Activated naive CD4-positive, alpha-beta T cell treated with anti-CD3 and anti-CD28 coated beads for 36 hours (primary cell): ENCODE measurements around the gene DLG2. TPM values are rescaled to one million over a fixed set of nuclear protein-coding genes. Genes with fewer than 3 reads are reported as not detected.

Source experiments
- CTCF ChIA-PET: fragments of 350-600 bp; sonication (Branson Sonifier 250); formaldehyde crosslinking; loops from one replicate; lab custom pipeline; 2021; ENCODE audit warnings: antibody characterized with exemption; lab: Charles Lee
- DNase-seq: peaks from one replicate; pipeline ENCODE4 v3.0.0-alpha.2; 2020
- H3K27ac Mint-ChIP-seq: one replicate; pipeline ENCODE4 v1.8.0; 2021; ENCODE audit warnings: mild to moderate bottlenecking, mixed read lengths
- H3K27me3 Mint-ChIP-seq: one replicate; pipeline ENCODE4 v1.8.0; 2021; ENCODE audit warnings: low read depth, mixed read lengths
- H3K36me3 Mint-ChIP-seq: one replicate; pipeline ENCODE4 v1.8.0; 2021; ENCODE audit warnings: low read depth, mixed read lengths
- H3K4me1 Mint-ChIP-seq: one replicate; pipeline ENCODE4 v1.8.0; 2021; ENCODE audit warnings: low read depth, mixed read lengths
- H3K4me3 Mint-ChIP-seq: one replicate; pipeline ENCODE4 v1.8.0; 2021; ENCODE audit warnings: mild to moderate bottlenecking, moderate library complexity, mixed read lengths
- H3K9me3 Mint-ChIP-seq: one replicate; pipeline ENCODE4 v1.8.0; 2021; ENCODE audit warnings: mixed read lengths
- intact Hi-C: fragments of 100-400 bp; cut with micrococcal nuclease; formaldehyde crosslinking; loops from one replicate; pipeline ENCODE4 v1.15.1; 2023
- total RNA-seq, 2 experiments: library from RNA; stranded (reverse); gene quantifications; one replicate each; pipeline ENCODE4 v1.2.3, GENCODE V29; 2021

The DLG2 gene
- total RNA-seq, 2 experiments from 2014 or later = 3.3 to 4.6 TPM

DNA sequence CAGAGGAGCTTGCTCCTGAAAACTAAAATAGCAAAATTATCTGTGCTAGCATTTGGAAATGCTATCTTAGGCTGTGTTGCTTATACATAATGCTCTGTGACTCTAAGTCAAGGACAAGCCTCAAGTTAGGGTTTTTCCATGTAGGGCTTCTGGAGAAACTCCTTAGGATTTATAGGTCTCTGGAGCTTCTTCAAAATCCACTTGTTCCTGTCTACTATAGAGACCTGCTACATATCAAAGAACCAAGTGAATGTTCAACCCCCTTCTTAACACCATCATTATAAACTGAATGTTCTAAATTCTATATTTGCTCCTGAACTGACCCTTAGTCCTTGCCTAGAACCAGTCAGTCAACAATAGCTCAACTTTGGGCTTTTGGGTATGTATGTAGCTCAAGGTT is 1817.9 kb downstream of the DLG2 start:
- Mint-ChIP-seq H3K4me1 (no peaks in the 10 kb centered on the region), H3K27ac (no peak overlapping the region), H3K27me3 (peaks cover 26% of the 10 kb centered on the region), H3K9me3 (no peaks in the 10 kb centered on the region), H3K36me3 (no peaks in the 10 kb centered on the region), H3K4me3 (no peak overlapping the region)
- intact Hi-C loops = no loop called here
- CTCF ChIA-PET = interaction anchor here (0.6 kb wide), 1 partner anchor 560 kb away, joined by 4 read pairs; no protein-coding TSS in a partner anchor
- DNase-seq = no peak

DNA sequence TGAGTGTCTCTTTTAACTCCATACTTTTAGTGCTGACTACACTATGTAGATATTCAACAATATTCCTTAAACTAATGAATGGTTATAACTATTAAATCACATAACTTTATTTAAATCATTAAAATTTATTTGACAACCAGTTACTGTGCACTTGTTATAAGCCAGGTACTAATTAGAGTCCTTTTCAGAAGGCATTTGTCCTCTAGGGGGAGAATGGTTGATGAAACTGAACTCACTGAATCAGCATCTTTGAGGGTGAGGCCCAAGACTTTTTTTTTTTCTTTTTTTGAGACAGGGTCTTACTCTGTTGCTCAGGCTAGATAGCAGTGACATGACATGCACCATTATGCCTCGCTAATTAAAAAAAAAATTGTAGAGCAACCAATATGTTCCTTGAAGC is 1825.3 kb downstream of the DLG2 start:
- Mint-ChIP-seq H3K4me3 (no peak overlapping the region), H3K27me3 (peaks cover 2% of the 10 kb centered on the region), H3K27ac (no peak overlapping the region), H3K9me3 (no peaks in the 10 kb centered on the region), H3K4me1 (no peaks in the 10 kb centered on the region), H3K36me3 (no peaks in the 10 kb centered on the region)
- intact Hi-C loops = no loop called here
- no peak for DNase-seq
- CTCF ChIA-PET = interaction anchor here (0.8 kb wide), 1 partner anchor 22 kb away, joined by 4 read pairs; no protein-coding TSS in a partner anchor

DNA sequence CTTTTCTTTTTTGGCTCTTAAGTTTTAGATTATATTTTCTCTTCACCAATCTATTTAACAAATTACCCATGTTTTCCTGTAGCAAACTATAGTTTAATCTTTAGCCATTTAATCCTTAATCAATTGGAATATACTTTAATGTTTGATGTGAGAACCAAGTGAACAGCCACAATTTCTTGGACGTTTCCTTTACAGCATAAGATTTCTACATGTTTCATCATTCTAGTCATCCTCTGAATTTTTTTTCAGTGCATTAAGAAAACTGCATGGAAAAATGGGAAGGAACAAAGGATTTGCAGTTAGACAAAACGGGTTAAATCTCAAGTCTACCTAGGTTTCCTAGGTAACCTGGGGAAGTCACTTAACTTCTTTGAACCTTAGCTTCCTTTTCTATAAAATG is 1833.8 kb downstream of the DLG2 start:
- H3K27ac Mint-ChIP-seq = no peak overlapping the region
- CTCF ChIA-PET = no interaction called here
- no peaks in the 10 kb centered on the region for H3K36me3 Mint-ChIP-seq
- H3K27me3 Mint-ChIP-seq = no peaks in the 10 kb centered on the region
- no peaks in the 10 kb centered on the region for H3K4me1 Mint-ChIP-seq
- no peaks in the 10 kb centered on the region for H3K9me3 Mint-ChIP-seq
- intact Hi-C loops = no loop called here
- DNase-seq = no peak
- H3K4me3 Mint-ChIP-seq = no peak overlapping the region

DNA sequence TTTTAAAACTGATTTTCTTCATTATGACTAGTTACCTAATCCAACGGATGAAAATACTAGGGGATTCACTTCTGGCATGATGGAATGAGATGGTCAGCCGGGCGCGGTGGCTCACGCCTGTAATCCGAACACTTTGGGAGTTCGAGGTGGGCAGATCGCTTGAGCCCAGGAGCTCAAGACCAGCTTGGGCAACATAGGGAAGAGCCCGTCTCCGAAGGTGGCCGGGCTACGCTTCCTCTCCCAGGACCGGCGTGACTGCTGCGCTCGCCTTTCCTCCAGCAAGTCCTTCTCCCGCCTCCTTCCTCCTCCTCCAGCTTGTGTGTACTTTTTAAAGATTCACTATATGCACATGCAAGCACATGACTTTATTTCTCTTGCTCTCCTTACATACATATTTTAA is 1835.6 kb downstream of the DLG2 start:
- Mint-ChIP-seq H3K9me3 (no peaks in the 10 kb centered on the region), H3K27ac (no peak overlapping the region), H3K4me3 (no peak overlapping the region), H3K36me3 (no peaks in the 10 kb centered on the region), H3K27me3 (no peaks in the 10 kb centered on the region), H3K4me1 (no peaks in the 10 kb centered on the region)
- CTCF ChIA-PET = no interaction called here
- no peak for DNase-seq
- intact Hi-C loops = no loop called here

DNA sequence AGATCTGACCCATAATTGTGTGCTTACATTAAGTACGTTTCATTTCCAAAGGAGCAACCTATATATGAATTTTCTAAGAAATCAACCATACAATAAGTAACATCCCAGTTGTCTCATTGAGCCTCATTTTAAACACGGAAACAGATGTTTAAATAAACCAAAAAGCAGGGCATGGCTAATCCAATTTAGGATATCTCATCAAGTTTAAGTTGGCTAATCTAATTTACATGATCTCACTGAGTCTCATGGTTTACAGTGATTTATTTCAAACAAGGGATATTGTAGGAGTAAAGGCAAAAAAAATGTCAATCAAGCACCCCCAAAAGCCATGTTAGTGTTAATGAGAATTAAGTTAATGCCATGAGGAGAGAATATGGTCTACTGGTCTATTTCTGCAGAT is 1841.2 kb downstream of the DLG2 start:
- no peak for DNase-seq
- CTCF ChIA-PET = no interaction called here
- Mint-ChIP-seq H3K9me3 (no peaks in the 10 kb centered on the region), H3K27ac (no peak overlapping the region), H3K36me3 (no peaks in the 10 kb centered on the region), H3K4me3 (no peak overlapping the region), H3K27me3 (peaks cover 4% of the 10 kb centered on the region), H3K4me1 (no peaks in the 10 kb centered on the region)
- intact Hi-C loops = no loop called here

DNA sequence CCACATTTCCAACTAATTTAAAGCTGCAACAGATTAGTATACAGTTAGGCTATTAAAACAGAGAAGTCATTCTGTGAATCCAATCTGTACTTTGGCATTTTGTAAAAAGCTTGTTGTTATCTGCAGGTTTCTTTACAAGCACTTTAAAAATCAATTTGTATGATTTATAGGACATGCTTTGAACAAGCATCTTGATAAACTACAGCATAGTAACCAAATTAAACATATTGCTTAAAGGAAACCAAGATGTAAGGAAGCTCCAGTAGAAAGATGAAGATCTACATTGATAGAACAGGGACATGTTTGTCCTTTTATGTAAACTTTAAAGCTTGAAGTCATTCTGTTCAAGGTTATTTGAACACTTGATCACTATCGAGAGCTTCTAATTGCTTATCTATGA is 1842.7 kb downstream of the DLG2 start:
- no peaks in the 10 kb centered on the region for H3K36me3 Mint-ChIP-seq
- peaks cover 7% of the 10 kb centered on the region for H3K27me3 Mint-ChIP-seq
- no peak overlapping the region for H3K4me3 Mint-ChIP-seq

DNA sequence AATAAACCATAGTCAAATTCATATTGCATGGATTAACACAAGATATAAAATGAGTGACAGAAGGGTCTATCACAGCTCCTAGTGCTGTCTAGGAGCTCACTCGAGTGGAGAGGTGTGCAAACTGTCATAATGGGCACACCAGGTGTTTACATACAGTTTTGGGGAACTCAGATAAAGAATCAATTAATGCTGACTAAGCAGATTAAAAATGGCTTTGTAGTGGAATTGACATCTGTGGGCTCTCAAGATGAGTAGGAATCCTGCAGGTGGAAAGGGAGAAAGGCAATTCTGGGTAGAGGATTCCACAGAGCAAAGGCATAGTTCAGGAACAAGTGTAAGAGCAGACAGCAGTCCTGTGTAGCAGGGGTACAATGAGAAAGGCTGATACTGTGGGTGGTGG is 1844.8 kb downstream of the DLG2 start:
- CTCF ChIA-PET = no interaction called here
- H3K27me3 Mint-ChIP-seq = peaks cover 7% of the 10 kb centered on the region
- H3K36me3 Mint-ChIP-seq = no peaks in the 10 kb centered on the region
- no peak overlapping the region for H3K4me3 Mint-ChIP-seq
- intact Hi-C loops = no loop called here
- no peaks in the 10 kb centered on the region for H3K9me3 Mint-ChIP-seq
- no peak overlapping the region for H3K27ac Mint-ChIP-seq
- no peaks in the 10 kb centered on the region for H3K4me1 Mint-ChIP-seq
- no peak for DNase-seq

More for the DNA sequence above, 1842.7 kb downstream of the DLG2 start:
- CTCF ChIA-PET = no interaction called here
- intact Hi-C loops = no loop called here
- Mint-ChIP-seq H3K9me3 (no peaks in the 10 kb centered on the region), H3K4me1 (no peaks in the 10 kb centered on the region), H3K27ac (no peak overlapping the region)
- DNase-seq = no peak

DNA sequence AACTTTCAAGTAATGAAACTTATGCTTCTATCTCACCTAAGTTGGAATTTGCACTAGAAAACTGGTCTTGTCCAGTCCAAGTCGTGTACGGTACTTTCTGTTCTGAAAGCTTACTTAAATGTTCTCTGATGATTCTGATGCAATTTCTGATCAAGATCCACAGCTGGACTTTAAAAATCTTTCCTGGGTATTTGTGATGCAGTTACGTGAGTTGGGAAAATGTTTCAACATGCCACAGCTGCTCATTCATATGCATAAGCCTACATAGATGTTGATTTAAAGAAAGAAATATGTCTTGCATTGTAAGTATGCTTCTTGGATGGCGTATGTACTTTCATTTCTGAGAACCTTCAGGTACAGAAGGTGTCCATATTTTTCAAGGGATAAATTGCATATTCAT is 1847.3 kb downstream of the DLG2 start:
- peaks cover 7% of the 10 kb centered on the region for H3K27me3 Mint-ChIP-seq
- H3K4me3 Mint-ChIP-seq = no peak overlapping the region
- DNase-seq = no peak
- H3K36me3 Mint-ChIP-seq = no peaks in the 10 kb centered on the region
- intact Hi-C loops = no loop called here
- no peak overlapping the region for H3K27ac Mint-ChIP-seq
- H3K4me1 Mint-ChIP-seq = no peaks in the 10 kb centered on the region
- CTCF ChIA-PET = interaction anchor here (1.2 kb wide), 1 partner anchor 487 kb away, joined by 3 read pairs; no protein-coding TSS in a partner anchor
- no peaks in the 10 kb centered on the region for H3K9me3 Mint-ChIP-seq

DNA sequence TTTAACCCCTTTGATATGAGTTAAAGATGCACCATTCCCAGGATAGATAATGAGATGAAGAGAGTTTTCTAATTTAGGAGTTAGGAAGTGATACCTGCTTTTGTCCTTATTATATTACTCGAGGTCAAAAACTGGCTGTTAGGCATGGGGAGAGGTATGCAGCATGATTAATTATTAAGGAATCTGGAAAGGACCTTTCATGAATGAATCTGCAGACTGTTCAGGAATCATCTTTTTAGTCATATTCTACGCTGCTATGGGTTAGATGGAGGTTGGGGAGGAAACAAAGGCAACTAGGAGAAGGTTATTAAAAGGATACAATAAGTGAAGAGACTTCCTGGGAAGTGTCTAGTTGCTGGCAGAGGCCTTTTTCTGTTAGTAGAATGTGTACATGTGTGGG is 1848.5 kb downstream of the DLG2 start:
- no peaks in the 10 kb centered on the region for H3K9me3 Mint-ChIP-seq

DNA sequence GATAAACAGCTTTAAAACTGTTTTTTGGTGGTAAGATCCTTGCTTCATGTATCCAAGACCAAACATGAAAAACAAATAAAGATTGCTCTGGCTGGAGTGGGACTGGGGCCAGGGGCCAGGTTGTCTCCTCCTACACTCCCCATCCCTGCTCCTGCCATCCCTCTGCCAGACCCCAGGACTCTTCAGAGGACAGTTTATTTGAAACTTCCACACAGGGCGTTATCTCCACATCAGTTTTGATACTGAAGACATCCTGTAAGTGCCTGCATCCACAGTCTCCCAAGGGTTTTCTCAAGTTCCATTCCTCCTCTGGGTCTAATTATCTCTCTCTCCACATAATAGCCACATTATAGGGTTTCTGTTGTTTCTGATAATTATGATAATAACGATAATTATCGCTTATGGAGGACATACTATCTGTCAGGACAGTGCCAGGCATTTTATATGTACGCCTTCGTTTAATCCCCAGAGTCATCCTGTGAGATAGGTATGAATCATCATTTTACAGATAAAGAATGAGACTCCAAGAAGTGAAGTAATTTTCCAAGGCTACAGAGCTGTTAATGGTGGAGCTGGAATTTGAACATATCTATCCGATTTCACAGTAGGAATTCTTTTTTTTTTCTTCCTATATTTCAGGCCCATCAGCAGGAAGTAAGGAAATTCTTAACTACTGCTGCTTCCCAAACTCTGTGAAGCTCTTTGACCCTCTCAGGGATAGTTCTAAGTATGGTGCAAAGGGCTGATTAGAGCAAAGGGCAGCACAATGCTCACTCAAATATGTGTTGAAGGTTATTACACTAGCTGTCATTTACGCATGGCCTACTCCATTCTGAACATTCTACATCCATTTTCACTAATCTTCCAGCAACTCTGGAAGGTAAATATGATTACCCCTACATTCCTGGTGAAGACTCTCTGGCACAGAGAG is 1852.9 kb downstream of the DLG2 start:
- Mint-ChIP-seq H3K36me3 (no peaks in the 10 kb centered on the region), H3K4me1 (no peaks in the 10 kb centered on the region), H3K27ac (no peak overlapping the region), H3K27me3 (peaks cover 4% of the 10 kb centered on the region), H3K9me3 (no peaks in the 10 kb centered on the region), H3K4me3 (no peak overlapping the region)
- CTCF ChIA-PET = no interaction called here
- intact Hi-C loops = no loop called here
- no peak for DNase-seq

More for the DNA sequence above, 1848.5 kb downstream of the DLG2 start:
- Mint-ChIP-seq H3K27ac (no peak overlapping the region), H3K27me3 (peaks cover 7% of the 10 kb centered on the region), H3K36me3 (no peaks in the 10 kb centered on the region), H3K4me1 (no peaks in the 10 kb centered on the region), H3K4me3 (no peak overlapping the region)
- CTCF ChIA-PET = no interaction called here
- intact Hi-C loops = no loop called here
- no peak for DNase-seq

DNA sequence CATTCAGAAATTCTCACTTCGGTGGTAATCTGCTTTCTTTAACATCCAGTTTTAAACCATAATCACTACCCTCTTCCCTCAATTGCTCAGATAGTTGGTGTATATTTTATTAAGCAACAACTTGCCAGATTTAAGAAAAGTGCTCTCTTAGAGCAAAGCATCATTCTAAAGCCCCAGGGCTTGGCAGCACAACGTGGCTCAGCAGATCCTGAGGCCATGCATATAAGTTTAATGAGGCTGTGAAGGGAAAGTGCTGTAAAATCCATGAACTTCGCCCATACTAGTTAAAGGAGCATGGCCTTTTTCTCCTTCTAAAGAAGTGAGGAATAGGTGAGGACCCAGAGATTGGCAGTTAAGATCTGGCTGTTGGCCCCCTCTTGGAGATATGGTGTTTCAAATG is 1858.7 kb downstream of the DLG2 start:
- Mint-ChIP-seq H3K4me3 (no peak overlapping the region), H3K27ac (no peak overlapping the region), H3K9me3 (no peaks in the 10 kb centered on the region), H3K27me3 (peaks cover 8% of the 10 kb centered on the region), H3K4me1 (no peaks in the 10 kb centered on the region), H3K36me3 (no peaks in the 10 kb centered on the region)
- intact Hi-C loops = no loop called here
- CTCF ChIA-PET = no interaction called here
- DNase-seq = no peak

DNA sequence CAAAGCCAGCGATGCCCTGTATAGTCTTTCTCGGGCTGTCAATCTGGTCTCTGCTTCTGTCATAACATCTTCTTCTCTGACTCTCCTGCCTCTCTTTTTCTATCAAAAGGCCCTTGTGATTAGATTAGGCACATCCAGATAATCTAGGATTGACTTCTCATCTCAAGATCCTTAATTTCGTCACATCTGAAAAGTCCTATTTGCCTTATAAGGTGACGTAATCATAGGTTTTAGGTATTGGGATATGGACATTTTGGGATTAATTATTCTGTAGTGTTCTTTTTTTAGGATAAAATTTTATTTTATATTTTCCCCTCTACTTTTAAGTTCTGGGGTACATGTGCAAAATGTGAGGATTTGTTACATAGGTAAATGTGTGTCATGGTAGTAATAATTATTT is 1860.2 kb downstream of the DLG2 start:
- peaks cover 6% of the 10 kb centered on the region for H3K27me3 Mint-ChIP-seq
- no peak overlapping the region for H3K27ac Mint-ChIP-seq
- intact Hi-C loops = no loop called here
- no peak overlapping the region for H3K4me3 Mint-ChIP-seq
- no peak for DNase-seq
- H3K4me1 Mint-ChIP-seq = no peaks in the 10 kb centered on the region
- CTCF ChIA-PET = no interaction called here
- H3K9me3 Mint-ChIP-seq = no peaks in the 10 kb centered on the region
- no peaks in the 10 kb centered on the region for H3K36me3 Mint-ChIP-seq

DNA sequence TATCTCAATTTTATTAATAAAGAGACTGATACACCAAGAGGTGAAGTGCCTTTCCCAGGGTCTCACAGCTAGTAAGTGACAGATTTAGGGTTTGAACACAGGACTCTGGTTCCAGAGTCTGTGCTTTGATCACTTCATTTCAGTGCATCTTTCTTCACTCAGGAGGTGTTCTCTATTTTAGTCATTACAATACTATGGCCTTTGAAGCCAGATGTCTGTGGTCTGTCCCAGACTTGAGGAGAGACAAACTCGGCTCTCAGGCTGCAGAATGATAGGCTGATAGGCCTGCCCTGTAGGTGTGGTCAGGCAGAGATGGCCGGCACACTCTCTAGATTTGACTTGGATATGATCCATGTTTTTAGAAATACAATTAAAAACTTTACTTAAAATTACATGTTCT is 1862.5 kb downstream of the DLG2 start:
- Mint-ChIP-seq H3K36me3 (no peaks in the 10 kb centered on the region), H3K4me3 (no peak overlapping the region), H3K27ac (no peak overlapping the region), H3K9me3 (no peaks in the 10 kb centered on the region), H3K27me3 (peaks cover 5% of the 10 kb centered on the region), H3K4me1 (no peaks in the 10 kb centered on the region)
- CTCF ChIA-PET = no interaction called here
- no peak for DNase-seq
- intact Hi-C loops = no loop called here
